Stimulated activated CD4-positive, alpha-beta T cell treated with anti-CD3 and anti-CD28 coated beads, Interleukin-2, amount 100 ng/mL, for 4 hours (primary cell): ENCODE results near the gene SH3GL2.

ENCODE experiments used
- DNase-seq: peaks from one replicate; pipeline ENCODE4 v3.0.0-alpha.2; 2020; ENCODE audit warnings: low read depth

The SH3GL2 gene

DNA sequence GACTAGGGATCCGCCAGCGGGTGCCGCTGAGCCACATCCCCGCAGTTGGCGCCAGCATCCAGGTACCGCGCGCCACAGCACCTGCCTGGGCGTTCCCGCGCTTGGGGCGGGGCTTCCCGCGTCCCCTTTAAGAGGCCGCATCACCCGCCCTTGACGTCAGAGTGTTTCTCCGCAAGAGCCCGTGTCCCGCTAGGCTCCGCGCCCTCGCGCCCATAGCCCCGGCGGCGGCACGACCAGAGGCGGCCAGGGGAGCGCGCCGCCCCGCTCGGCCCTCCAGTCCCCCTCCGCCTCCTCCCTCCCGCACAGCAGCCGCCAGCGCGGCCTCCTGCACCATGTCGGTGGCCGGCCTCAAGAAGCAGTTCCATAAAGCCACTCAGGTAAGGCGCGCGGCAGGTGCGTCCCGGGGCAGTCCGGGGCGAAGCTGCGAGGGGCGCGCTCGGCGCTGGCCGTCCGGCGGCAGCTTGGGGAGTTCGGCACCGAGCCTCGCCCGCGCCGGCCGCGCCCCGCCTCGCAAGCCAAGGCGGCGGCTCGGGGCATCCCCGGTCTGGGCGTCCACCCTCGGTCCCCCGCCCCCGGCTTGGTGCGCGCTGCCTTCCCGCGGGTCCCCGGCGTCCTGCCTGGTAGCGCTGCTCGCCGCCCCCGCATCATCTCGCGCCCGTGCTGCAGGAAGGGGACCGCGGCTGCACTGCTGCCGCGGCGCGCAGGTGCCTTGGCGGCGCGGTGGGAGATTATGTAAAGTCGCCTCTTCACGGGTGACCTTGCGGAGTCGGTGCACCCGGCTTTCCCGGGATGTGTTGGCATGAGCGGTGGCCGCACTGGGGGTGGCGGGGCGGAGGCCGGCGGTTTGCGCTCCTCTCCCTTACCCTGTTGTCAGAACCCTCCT lies at the start of gene SH3GL2:
SH3GL2 (plus strand) TSS at position 156 of the 883 bp plus-strand sequence.
- no peak for DNase-seq

- DNase-seq = no peak
Measured at GRCh38 chr9:17531642-17532254, 47.1 kb upstream of the SH3GL2 start.

- no peak for DNase-seq
Measured at GRCh38 chr9:17532461-17532860, 46.4 kb upstream of the SH3GL2 start.

- DNase-seq = no peak
Measured at GRCh38 chr9:17535176-17535575, 43.7 kb upstream of the SH3GL2 start.

GRCh38 chr9:17536027-17536426 lies 42.8 kb upstream of the SH3GL2 start:
- no peak for DNase-seq

DNA sequence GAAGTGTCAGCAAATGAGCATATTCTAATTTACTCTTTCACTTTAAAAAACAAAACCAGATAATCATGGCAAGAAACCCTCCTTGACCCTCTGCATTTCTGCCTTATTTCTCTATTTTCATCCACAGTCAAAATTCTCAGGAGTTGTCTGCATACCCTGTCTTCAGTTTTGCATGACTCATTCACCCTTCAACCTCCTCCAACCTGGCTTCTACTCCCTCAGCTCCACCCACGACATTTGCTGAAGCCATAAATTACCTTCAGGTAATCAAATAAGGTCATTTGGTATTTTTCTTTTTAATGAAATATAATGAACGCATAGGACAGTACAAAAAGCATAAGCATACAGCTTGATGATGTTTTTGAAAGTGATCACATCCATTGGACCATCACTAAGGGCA lies 27.8 kb upstream of the SH3GL2 start:
- no peak for DNase-seq

DNA sequence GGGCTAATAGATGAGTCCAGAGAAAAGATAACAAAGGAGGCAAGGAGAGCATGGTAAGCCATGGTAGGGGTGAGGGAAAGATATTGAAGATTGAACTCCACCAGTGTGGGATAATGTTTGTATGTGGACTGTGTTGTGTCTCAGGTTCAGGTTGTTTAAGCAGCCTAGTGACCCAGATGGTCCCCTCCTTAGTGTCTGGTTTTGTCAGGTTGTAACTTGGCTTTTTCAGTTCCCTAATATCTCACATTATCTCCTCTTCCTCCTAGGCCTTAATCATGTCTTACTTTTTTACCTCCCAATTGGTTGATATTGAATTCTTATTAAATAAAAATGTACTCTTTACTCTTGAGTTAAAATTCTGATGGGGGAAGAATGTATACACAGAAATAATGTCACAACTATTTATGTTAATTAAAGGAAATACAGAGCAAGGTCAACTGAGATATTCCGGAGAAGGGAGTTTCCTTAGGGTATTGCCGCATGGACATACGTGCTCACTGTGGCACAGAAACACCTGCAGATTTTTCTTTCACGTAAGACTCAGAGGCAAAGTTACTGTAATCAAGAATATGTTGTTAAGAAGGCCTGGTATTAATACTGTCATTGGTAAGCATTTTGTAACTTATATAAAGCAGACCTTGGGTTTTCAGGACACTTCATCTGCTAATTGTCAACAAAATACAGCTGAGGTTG lies 23.4 kb upstream of the SH3GL2 start:
- no peak for DNase-seq

GRCh38 chr9:17556255-17556654 lies 22.6 kb upstream of the SH3GL2 start:
- DNase-seq = no peak

- no peak for DNase-seq
Measured at GRCh38 chr9:17556935-17557334, 21.9 kb upstream of the SH3GL2 start.

GRCh38 chr9:17571825-17572224 lies 7.0 kb upstream of the SH3GL2 start:
- DNase-seq = no peak

GRCh38 chr9:17574342-17574741 lies 4.5 kb upstream of the SH3GL2 start:
- no peak for DNase-seq

GRCh38 chr9:17578577-17578910 lies 322 bp upstream of the SH3GL2 start:
- DNase-seq = no peak

- DNase-seq = no peak
Measured at GRCh38 chr9:17580119-17580518, 1.3 kb downstream of the SH3GL2 start.

DNA sequence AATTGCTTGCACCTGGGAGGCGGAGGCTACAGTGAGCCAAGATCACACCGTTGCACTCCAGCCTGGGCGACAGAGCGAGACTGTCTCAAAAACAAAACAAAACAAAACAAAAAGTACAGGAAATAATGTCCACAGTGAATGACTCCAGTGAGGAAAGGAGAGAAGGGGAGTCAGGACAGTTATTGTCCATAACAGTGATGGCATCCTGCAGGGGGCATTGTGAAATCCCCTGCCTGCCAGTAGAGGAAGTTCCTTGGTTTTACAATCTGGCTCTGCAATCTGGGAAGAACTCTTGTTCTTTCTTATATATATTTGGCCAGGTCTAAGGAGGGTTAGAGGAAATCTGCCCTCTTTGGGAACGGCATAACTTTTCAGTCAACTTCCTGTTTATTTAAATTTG lies 8.2 kb downstream of the SH3GL2 start:
- no peak for DNase-seq

GRCh38 chr9:17588395-17588794 lies 9.5 kb downstream of the SH3GL2 start:
- DNase-seq = no peak

DNA sequence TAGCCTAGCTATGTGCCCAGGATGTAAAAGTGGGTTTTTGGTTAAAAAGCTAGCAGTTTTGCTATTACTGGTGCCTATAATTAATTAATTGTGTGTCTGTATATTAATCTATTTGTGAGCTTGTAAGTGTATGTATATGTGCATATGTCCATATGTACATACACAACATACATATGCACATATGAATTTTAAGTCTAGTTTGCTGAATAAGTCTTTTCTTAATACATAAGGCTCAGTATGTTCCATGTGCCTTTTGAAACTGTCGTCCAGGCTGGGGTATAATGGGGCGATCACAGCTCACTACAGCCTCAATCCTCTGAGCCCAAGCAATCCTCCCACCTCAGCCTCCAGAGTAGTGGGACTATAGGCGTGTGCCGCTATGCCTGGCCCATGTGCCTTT lies 10.1 kb downstream of the SH3GL2 start:
- DNase-seq = no peak

DNA sequence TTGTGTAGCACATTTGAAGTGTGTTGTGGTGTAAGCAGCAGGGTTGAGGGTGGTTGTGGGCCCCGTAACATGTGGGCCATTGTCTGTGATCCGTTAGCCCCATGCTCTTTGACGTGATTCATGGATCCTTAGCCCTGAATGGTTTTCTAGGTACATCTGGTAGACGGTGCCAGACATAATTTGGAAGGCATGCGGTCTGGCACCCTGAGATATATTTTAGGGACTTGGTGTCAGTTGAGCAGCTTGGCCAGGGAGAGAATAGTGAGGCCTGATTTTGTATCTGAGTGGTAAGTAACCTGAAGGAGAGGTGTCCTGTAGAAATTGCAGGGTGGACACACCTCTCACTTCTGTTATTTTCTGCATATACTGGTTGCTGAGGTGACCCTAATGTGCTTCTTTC lies 10.9 kb downstream of the SH3GL2 start:
- no peak for DNase-seq

GRCh38 chr9:17594961-17595360 lies 16.1 kb downstream of the SH3GL2 start:
- DNase-seq = no peak

GRCh38 chr9:17597977-17598376 lies 19.1 kb downstream of the SH3GL2 start:
- DNase-seq = no peak

- no peak for DNase-seq
Measured at GRCh38 chr9:17600962-17601593, 22.2 kb downstream of the SH3GL2 start.

GRCh38 chr9:17604556-17604955 lies 25.7 kb downstream of the SH3GL2 start:
- no peak for DNase-seq

- no peak for DNase-seq
Measured at GRCh38 chr9:17609312-17610005, 30.6 kb downstream of the SH3GL2 start.
